AG04450 (cell line): ENCODE results near the gene PEDS1. TPM values are rescaled to one million over a fixed set of nuclear protein-coding genes. Genes with fewer than 3 reads are reported as not detected.
A peak's percentile ranks its signal among the peaks of the same experiment; 100 is the strongest.

Experiments used
- CTCF ChIA-PET: fragments of 300-600, 350-600 bp; formaldehyde crosslinking; extraction: SDS; loops from one replicate; lab custom pipeline; 2022; ENCODE audit warnings: antibody characterized with exemption, inconsistent platforms; lab: Charles Lee
- POLR2A ChIA-PET: fragments of 350-600 bp; formaldehyde crosslinking; extraction: SDS; loops from one replicate; lab custom pipeline; 2021; ENCODE audit warnings: antibody characterized with exemption, inconsistent platforms; lab: Yijun Ruan, JAX
- DNase-seq: peaks from one replicate; pipeline ENCODE4 v3.0.0-alpha.2; 2011; ENCODE audit warnings: low read depth, low spot score
- H3K27ac ChIP-seq: one replicate; pipeline ENCODE4 v1.5.1; 2012; ENCODE audit warnings: low read depth, low read length, control low read depth
- H3K27me3 ChIP-seq: one replicate; pipeline ENCODE4 v1.6.0; 2012; ENCODE audit warnings: low read length; ENCODE audit not compliant: control insufficient read depth, insufficient read depth
- H3K4me3 ChIP-seq: 2 replicates; pipeline ENCODE4 v1.5.1; 2011; ENCODE audit warnings: mild to moderate bottlenecking, low read depth, low read length, control low read depth
- H3K9me3 ChIP-seq: 2 replicates; pipeline ENCODE4 v1.5.1; 2012; ENCODE audit warnings: low read length; ENCODE audit not compliant: control insufficient read depth, insufficient read depth
- CTCF ChIP-seq: IDR thresholded peaks from 2 replicates; pipeline ENCODE4 v1.5.1; 2011; ENCODE audit warnings: low read depth, low read length, control low read depth, inconsistent platforms
- polyA plus RNA-seq: library from polyadenylated mRNA; depleted of rRNA; stranded (reverse); fragments of >200 nt; gene quantifications from 2 replicates; pipeline ENCODE4 v1.2.3, GENCODE V29; 2011

The PEDS1 gene
- polyA plus RNA-seq, 1 experiment, result 24.7 TPM

- CTCF ChIA-PET, result interaction anchor here (1.0 kb wide), 1 partner anchor 89 kb away, joined by 3 read pairs; no protein-coding TSS in a partner anchor
- POLR2A ChIA-PET, result no interaction called here
These were observed 20.9 kb upstream of the PEDS1 start for GRCh38 chr20:50174456-50174855.

GRCh38 chr20:50172347-50173013, 19.0 kb upstream of the PEDS1 start:
- H3K4me3 ChIP-seq, result peak overlapping the region; percentile 62
- TF ChIP-seq CTCF, result no peak
- ChIA-PET CTCF (interaction anchor here (0.6 to 6.3 kb wide), 5 partner anchors 10 to 194 kb away, joined by 5 to 63 read pairs (median 6); no protein-coding TSS in a partner anchor), POLR2A (interaction anchor here (0.6 to 1.2 kb wide), 4 partner anchors 8 to 52 kb away, joined by 3 to 9 read pairs (median 4); partner anchors contain the start of gene PEDS1)
- H3K27ac ChIP-seq, result peak overlapping the region; percentile 65
- no peak for DNase-seq
- no peaks in the 10 kb centered on the region for H3K9me3 ChIP-seq
- H3K27me3 ChIP-seq, result no peaks in the 10 kb centered on the region

More at GRCh38 chr20:50174456-50174855, 20.9 kb upstream of the PEDS1 start:
- no peak for DNase-seq
- Histone ChIP-seq H3K27ac (no peak overlapping the region), H3K9me3 (no peaks in the 10 kb centered on the region), H3K4me3 (no peak overlapping the region), H3K27me3 (no peaks in the 10 kb centered on the region)
- no peak for TF ChIP-seq CTCF

- no peak for DNase-seq
- H3K27ac ChIP-seq, result no peak overlapping the region
- no peaks in the 10 kb centered on the region for H3K27me3 ChIP-seq
- H3K4me3 ChIP-seq, result no peak overlapping the region
- no peak for TF ChIP-seq CTCF
- no peaks in the 10 kb centered on the region for H3K9me3 ChIP-seq
- CTCF ChIA-PET, result interaction anchor here (0.7 to 6.3 kb wide), 6 partner anchors 18 to 192 kb away, joined by 3 to 63 read pairs (median 5); partner anchors contain the start of gene UBE2V1
- POLR2A ChIA-PET, result no interaction called here
These were observed 17.2 kb upstream of the PEDS1 start for GRCh38 chr20:50170549-50171220.

- TF ChIP-seq CTCF, result peak; percentile 98
- POLR2A ChIA-PET, result interaction anchor here (1.0 to 1.8 kb wide), 3 partner anchors 16 to 54 kb away, joined by 3 to 5 read pairs (median 4); partner anchors contain the start of gene PEDS1
- Histone ChIP-seq H3K27ac (no peak overlapping the region), H3K27me3 (no peaks in the 10 kb centered on the region), H3K9me3 (no peaks in the 10 kb centered on the region), H3K4me3 (no peak overlapping the region)
- CTCF ChIA-PET, result interaction anchor here (0.5 to 6.3 kb wide), 26 partner anchors 9 to 385 kb away, joined by 3 to 63 read pairs (median 4); no protein-coding TSS in a partner anchor
- DNase-seq, result peak; percentile 50
These were observed 15.9 kb upstream of the PEDS1 start for GRCh38 chr20:50169329-50169823.
